GM12878 (cell line): ENCODE data around the gene RERE. TPM values are rescaled to one million over a fixed set of nuclear protein-coding genes. Genes with fewer than 3 reads are reported as not detected.

Experiments used
- ATAC-seq: fragments of 200-7000 bp; cut with Tn5 transposase; 3 replicates; pipeline ENCODE4 v1.9.1; 2020; ENCODE audit warnings: mild to moderate bottlenecking, moderate library complexity
- BruUV-seq: library from RNA; stranded (reverse); fragments of 400-500 nt; replicated peaks from 2 replicates; lab custom pipeline; 2021; lab: Mats Ljungman, UMichigan
- CTCF ChIA-PET: fragments of 300-600 bp; sonication (Branson Sonifier 250); formaldehyde crosslinking; extraction: SDS; loops from one replicate; lab custom pipeline; 2021; ENCODE audit warnings: inconsistent platforms; lab: Yijun Ruan, JAX
- POLR2A ChIA-PET: fragments of 350-600 bp; formaldehyde crosslinking; extraction: SDS; loops from one replicate; lab custom pipeline; 2021; ENCODE audit warnings: inconsistent platforms; lab: Charles Lee
- RAD21 ChIA-PET: fragments of 300-600 bp; sonication (Branson Sonifier 250); formaldehyde crosslinking; loops from one replicate; lab custom pipeline; 2023; ENCODE audit warnings: antibody characterized with exemption; ENCODE audit not compliant: unreplicated experiment; lab: Charles Lee
- SMC1A ChIA-PET: fragments of 300-600 bp; sonication (Branson Sonifier 250); formaldehyde crosslinking; loops from one replicate; lab custom pipeline; 2023; ENCODE audit not compliant: unreplicated experiment, uncharacterized antibody; lab: Charles Lee
- DNase-seq: peaks from one replicate; pipeline ENCODE4 v3.0.0-alpha.2; 2011; ENCODE audit warnings: low read depth, low spot score
- FAIRE-seq: peaks from 3 replicates; lab custom pipeline; 2011; peaks lifted over from hg19 to GRCh38; lab: Jason Lieb, UNC
- H2AFZ ChIP-seq: 2 replicates; pipeline ENCODE4 v1.6.0; 2011; ENCODE audit warnings: low read depth, low read length, control low read depth; ENCODE audit not compliant: control insufficient read depth
- H3K27ac ChIP-seq: 2 replicates; pipeline ENCODE4 v1.5.1; 2011; ENCODE audit warnings: control low read depth; ENCODE audit not compliant: control insufficient read depth, insufficient read depth
- H3K27me3 ChIP-seq, 2 experiments: replicated peaks in 1 of 2; 2 replicates each; pipeline versions ENCODE4 v1.6.0 to v1.6.1; 2011; ENCODE audit warnings: low read length in 1 of 2; ENCODE audit not compliant: control insufficient read depth in 2 of 2, insufficient read depth in 2 of 2
- H3K36me3 ChIP-seq, 2 experiments: 2 replicates each; pipeline ENCODE4 v1.5.1; 2011; ENCODE audit warnings: low read length in 1 of 2; ENCODE audit not compliant: control insufficient read depth in 2 of 2, insufficient read depth in 2 of 2
- H3K4me1 ChIP-seq: 2 replicates; pipeline ENCODE4 v1.6.1; 2011; ENCODE audit warnings: mild to moderate bottlenecking, low read length, moderate library complexity, mixed read lengths; ENCODE audit not compliant: control insufficient read depth, insufficient read depth
- H3K4me2 ChIP-seq: 2 replicates; pipeline ENCODE4 v1.6.0; 2011; ENCODE audit warnings: control low read depth; ENCODE audit not compliant: control insufficient read depth, insufficient read depth
- H3K4me3 ChIP-seq: fragments of 200-600 bp; sonication (generic); 2 replicates; pipeline ENCODE4 v1.5.1; 2016
- H3K79me2 ChIP-seq: 2 replicates; pipeline ENCODE4 v1.6.0; 2011; ENCODE audit warnings: low read length; ENCODE audit not compliant: control insufficient read depth, insufficient read depth
- H3K9ac ChIP-seq: 2 replicates; pipeline ENCODE4 v1.8.0; 2011; ENCODE audit warnings: low read length, control low read depth, mixed read lengths; ENCODE audit not compliant: control insufficient read depth, insufficient read depth
- H3K9me3 ChIP-seq: replicated peaks from 3 replicates; pipeline ENCODE4 v1.5.1; 2011; ENCODE audit warnings: mild to moderate bottlenecking, low read length; ENCODE audit not compliant: control insufficient read depth, insufficient read depth
- H4K20me1 ChIP-seq: 2 replicates; pipeline ENCODE4 v1.6.0; 2011; ENCODE audit not compliant: control insufficient read depth, insufficient read depth
- ATF7 ChIP-seq: fragments of 450-650 bp; IDR thresholded peaks from 2 replicates; pipeline ENCODE4 v1.6.1; 2016; ENCODE audit warnings: low read depth, mild to moderate bottlenecking
- GABPA ChIP-seq: IDR thresholded peaks from 2 replicates; pipeline ENCODE4 v1.6.1; 2014; ENCODE audit warnings: antibody characterized with exemption, low read depth, mild to moderate bottlenecking, inconsistent platforms
- HCFC1 ChIP-seq: fragments of 150-350 bp; IDR thresholded peaks from 2 replicates; pipeline ENCODE4 v1.6.1; 2014; ENCODE audit warnings: low read length
- IKZF2 ChIP-seq, 2 experiments: fragments of 450-650 bp; IDR thresholded peaks; 2 replicates each; pipeline ENCODE4 v1.6.1; 2017; ENCODE audit warnings: mild to moderate bottlenecking in 2 of 2, moderate library complexity in 2 of 2
- NRF1 ChIP-seq: conservative IDR thresholded peaks from 2 replicates; pipeline ENCODE4 v1.6.1; 2011; ENCODE audit warnings: mild to moderate bottlenecking, low read depth, low read length, improper control_type of control experiment
- RUNX3 ChIP-seq: IDR thresholded peaks from 2 replicates; pipeline ENCODE4 v1.6.1; 2012; ENCODE audit warnings: low read length, inconsistent platforms
- SIX5 ChIP-seq: IDR thresholded peaks from 2 replicates; pipeline ENCODE4 v1.6.1; 2011; ENCODE audit warnings: mild to moderate bottlenecking, low read depth, low read length, moderate library complexity; ENCODE audit not compliant: severe bottlenecking
- SREBF1 ChIP-seq: IDR thresholded peaks from 2 replicates; pipeline ENCODE4 v1.6.1; 2012; ENCODE audit warnings: mild to moderate bottlenecking, low read length
- TAF1 ChIP-seq: IDR thresholded peaks from 2 replicates; pipeline ENCODE4 v1.6.1; 2011; ENCODE audit warnings: mild to moderate bottlenecking, low read depth, low read length, borderline replicate concordance
- WGBS: methylation state at CpG from one replicate; pipeline ENCODE4 v1.1.6; 2016; ENCODE audit warnings: low lambda C conversion rate; ENCODE audit not compliant: insufficient replicate concordance, insufficient coverage; ENCODE audit errors: missing lambda C conversion rate; 5-methylcytosine and 5-hydroxymethylcytosine counted together
- in situ Hi-C: fragments of 300-500 bp; cut with MboI; formaldehyde crosslinking; loops from 9 replicates; pipeline ENCODE4 v1.14.3; 2018; ENCODE audit warnings: mixed read lengths
- intact Hi-C: fragments of 100-400 bp; cut with micrococcal nuclease; formaldehyde crosslinking; loops from one replicate; pipeline ENCODE4 v1.14.2; 2022; ENCODE audit not compliant: unreplicated experiment
- polyA plus RNA-seq, 11 experiments: library from polyadenylated mRNA; depleted of rRNA in 4 of 11; unstranded in 6 of 11; stranded (reverse) in 5 of 11; fragments of >200 nt; fragmentation: Nextera tagmentation in 4 of 11; fragmentation: Illumina TruSeq in 1 of 11; extraction: Ambion mirVana in 4 of 11; extraction: Trizol in 1 of 11; gene quantifications; 1 replicate in 1 of 11; 2 replicates in 10 of 11; pipeline versions ENCODE4 v1.2.1 to v1.2.3, GENCODE V29; 2011 to 2016; ENCODE audit warnings: inconsistent platforms in 2 of 11, missing spikeins in 2 of 11, low read depth in 1 of 11
- total RNA-seq, 4 experiments: library from RNA; depleted of rRNA in 3 of 4; stranded (reverse); fragments of >200 nt in 3 of 4; fragmentation: Illumina TruSeq in 1 of 4; extraction: Trizol in 1 of 4; gene quantifications; 2 replicates each; pipeline versions ENCODE4 v1.2.1 to v1.2.3, GENCODE V29; 2013 to 2021
- TF ChIP-seq, protein P1 (sequence below): fragments of 450-650 bp; IDR thresholded peaks from 2 replicates; pipeline ENCODE4 v1.6.1; 2017; ENCODE audit warnings: mild to moderate bottlenecking, moderate library complexity
- TF ChIP-seq, protein P2 (sequence below): IDR thresholded peaks from 2 replicates; pipeline ENCODE4 v1.6.1; 2012; ENCODE audit warnings: low read length, inconsistent platforms
- TF ChIP-seq, protein P3 (sequence below): fragments of 450-650 bp; IDR thresholded peaks from 2 replicates; pipeline ENCODE4 v1.6.1; 2017; ENCODE audit warnings: mild to moderate bottlenecking, moderate library complexity

The RERE gene
- total and polyA plus RNA-seq, 10 of the 15 experiments (the other 5 are each of a cell fraction or from before 2014, with no cell fraction given): 5.2 to 60.5 (median 20.2) TPM

- H3K9me3 ChIP-seq: no peaks in the 10 kb centered on the region
- TF ChIP-seq, protein P1, sequence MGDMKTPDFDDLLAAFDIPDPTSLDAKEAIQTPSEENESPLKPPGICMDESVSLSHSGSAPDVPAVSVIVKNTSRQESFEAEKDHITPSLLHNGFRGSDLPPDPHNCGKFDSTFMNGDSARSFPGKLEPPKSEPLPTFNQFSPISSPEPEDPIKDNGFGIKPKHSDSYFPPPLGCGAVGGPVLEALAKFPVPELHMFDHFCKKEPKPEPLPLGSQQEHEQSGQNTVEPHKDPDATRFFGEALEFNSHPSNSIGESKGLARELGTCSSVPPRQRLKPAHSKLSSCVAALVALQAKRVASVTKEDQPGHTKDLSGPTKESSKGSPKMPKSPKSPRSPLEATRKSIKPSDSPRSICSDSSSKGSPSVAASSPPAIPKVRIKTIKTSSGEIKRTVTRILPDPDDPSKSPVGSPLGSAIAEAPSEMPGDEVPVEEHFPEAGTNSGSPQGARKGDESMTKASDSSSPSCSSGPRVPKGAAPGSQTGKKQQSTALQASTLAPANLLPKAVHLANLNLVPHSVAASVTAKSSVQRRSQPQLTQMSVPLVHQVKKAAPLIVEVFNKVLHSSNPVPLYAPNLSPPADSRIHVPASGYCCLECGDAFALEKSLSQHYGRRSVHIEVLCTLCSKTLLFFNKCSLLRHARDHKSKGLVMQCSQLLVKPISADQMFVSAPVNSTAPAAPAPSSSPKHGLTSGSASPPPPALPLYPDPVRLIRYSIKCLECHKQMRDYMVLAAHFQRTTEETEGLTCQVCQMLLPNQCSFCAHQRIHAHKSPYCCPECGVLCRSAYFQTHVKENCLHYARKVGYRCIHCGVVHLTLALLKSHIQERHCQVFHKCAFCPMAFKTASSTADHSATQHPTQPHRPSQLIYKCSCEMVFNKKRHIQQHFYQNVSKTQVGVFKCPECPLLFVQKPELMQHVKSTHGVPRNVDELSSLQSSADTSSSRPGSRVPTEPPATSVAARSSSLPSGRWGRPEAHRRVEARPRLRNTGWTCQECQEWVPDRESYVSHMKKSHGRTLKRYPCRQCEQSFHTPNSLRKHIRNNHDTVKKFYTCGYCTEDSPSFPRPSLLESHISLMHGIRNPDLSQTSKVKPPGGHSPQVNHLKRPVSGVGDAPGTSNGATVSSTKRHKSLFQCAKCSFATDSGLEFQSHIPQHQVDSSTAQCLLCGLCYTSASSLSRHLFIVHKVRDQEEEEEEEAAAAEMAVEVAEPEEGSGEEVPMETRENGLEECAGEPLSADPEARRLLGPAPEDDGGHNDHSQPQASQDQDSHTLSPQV: peak; percentile 87
- TF ChIP-seq, protein P2, sequence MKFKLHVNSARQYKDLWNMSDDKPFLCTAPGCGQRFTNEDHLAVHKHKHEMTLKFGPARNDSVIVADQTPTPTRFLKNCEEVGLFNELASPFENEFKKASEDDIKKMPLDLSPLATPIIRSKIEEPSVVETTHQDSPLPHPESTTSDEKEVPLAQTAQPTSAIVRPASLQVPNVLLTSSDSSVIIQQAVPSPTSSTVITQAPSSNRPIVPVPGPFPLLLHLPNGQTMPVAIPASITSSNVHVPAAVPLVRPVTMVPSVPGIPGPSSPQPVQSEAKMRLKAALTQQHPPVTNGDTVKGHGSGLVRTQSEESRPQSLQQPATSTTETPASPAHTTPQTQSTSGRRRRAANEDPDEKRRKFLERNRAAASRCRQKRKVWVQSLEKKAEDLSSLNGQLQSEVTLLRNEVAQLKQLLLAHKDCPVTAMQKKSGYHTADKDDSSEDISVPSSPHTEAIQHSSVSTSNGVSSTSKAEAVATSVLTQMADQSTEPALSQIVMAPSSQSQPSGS: no peak
- TF ChIP-seq NRF1 (no peak), SIX5 (no peak), ATF7 (peak; percentile 37; the same call in 1 of the 2 replicates), SREBF1 (no peak), GABPA (no peak), RUNX3 (peak; percentile 58; the same call in 1 of the 2 replicates), TAF1 (no peak), HCFC1 (no peak), IKZF2 (IDR thresholded peaks at IDR 0.05) (0 out of 4 replicates have a peak, but pooled peaks of 1 of the 2 experiments have one; percentile 15)
- TF ChIP-seq, protein P3, sequence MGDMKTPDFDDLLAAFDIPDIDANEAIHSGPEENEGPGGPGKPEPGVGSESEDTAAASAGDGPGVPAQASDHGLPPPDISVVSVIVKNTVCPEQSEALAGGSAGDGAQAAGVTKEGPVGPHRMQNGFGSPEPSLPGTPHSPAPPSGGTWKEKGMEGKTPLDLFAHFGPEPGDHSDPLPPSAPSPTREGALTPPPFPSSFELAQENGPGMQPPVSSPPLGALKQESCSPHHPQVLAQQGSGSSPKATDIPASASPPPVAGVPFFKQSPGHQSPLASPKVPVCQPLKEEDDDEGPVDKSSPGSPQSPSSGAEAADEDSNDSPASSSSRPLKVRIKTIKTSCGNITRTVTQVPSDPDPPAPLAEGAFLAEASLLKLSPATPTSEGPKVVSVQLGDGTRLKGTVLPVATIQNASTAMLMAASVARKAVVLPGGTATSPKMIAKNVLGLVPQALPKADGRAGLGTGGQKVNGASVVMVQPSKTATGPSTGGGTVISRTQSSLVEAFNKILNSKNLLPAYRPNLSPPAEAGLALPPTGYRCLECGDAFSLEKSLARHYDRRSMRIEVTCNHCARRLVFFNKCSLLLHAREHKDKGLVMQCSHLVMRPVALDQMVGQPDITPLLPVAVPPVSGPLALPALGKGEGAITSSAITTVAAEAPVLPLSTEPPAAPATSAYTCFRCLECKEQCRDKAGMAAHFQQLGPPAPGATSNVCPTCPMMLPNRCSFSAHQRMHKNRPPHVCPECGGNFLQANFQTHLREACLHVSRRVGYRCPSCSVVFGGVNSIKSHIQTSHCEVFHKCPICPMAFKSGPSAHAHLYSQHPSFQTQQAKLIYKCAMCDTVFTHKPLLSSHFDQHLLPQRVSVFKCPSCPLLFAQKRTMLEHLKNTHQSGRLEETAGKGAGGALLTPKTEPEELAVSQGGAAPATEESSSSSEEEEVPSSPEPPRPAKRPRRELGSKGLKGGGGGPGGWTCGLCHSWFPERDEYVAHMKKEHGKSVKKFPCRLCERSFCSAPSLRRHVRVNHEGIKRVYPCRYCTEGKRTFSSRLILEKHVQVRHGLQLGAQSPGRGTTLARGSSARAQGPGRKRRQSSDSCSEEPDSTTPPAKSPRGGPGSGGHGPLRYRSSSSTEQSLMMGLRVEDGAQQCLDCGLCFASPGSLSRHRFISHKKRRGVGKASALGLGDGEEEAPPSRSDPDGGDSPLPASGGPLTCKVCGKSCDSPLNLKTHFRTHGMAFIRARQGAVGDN: peak; percentile 82
- ChIA-PET SMC1A (interaction anchor here (0.7 to 9.8 kb wide), 15 partner anchors 11 to 90 kb away, joined by 3 to 98 read pairs (median 4); no protein-coding TSS in a partner anchor), CTCF (interaction anchor here (1.0 to 1.9 kb wide), 5 partner anchors 14 to 223 kb away, joined by 3 to 6 read pairs (median 5); no protein-coding TSS in a partner anchor), POLR2A (interaction anchor here (0.5 to 6.4 kb wide), 7 partner anchors 17 to 208 kb away, joined by 3 to 31 read pairs (median 4); no protein-coding TSS in a partner anchor), RAD21 (interaction anchor here (0.8 to 7.2 kb wide), 5 partner anchors 17 to 247 kb away, joined by 3 to 59 read pairs (median 3); no protein-coding TSS in a partner anchor)
- DNase-seq: no peak
- FAIRE-seq: no peak
- no peaks in the 10 kb centered on the region for H3K27me3 ChIP-seq
- H2AFZ ChIP-seq: no peak overlapping the region
- H3K27ac ChIP-seq: no peak overlapping the region
- H3K79me2 ChIP-seq: peaks cover 35% of the 10 kb centered on the region
- BruUV-seq: no TSS peak
- ATAC-seq: no peak
- H3K4me3 ChIP-seq: no peak overlapping the region
- 62% methylated on average over 4 of the region's 4 CpGs for WGBS
- H3K4me2 ChIP-seq: no peak overlapping the region
- H3K9ac ChIP-seq: no peak overlapping the region
- in situ Hi-C loops: no loop called here
- peaks cover 33% of the 10 kb centered on the region for H3K4me1 ChIP-seq
- no peaks in the 10 kb centered on the region for H3K36me3 ChIP-seq
- intact Hi-C loops: no loop called here
- H4K20me1 ChIP-seq: no peaks in the 10 kb centered on the region
Measured at GRCh38 chr1:8625981-8626898, 191.2 kb downstream of the RERE start.
